Bronchial epithelial cell (primary cell): ENCODE data around the gene HDAC4. TPM values are rescaled to one million over a fixed set of nuclear protein-coding genes. Genes with fewer than 3 reads are reported as not detected.

ENCODE experiments used
- DNase-seq: peaks from one replicate; pipeline ENCODE4 v3.0.0-alpha.2; 2010; ENCODE audit warnings: low read depth
- FAIRE-seq: peaks from 2 replicates; lab custom pipeline; 2011; peaks lifted over from hg19 to GRCh38; lab: Jason Lieb, UNC
- H3K27me3 ChIP-seq: 2 replicates; pipeline ENCODE4 v1.5.1; 2011; ENCODE audit warnings: low read length; ENCODE audit not compliant: control insufficient read depth, insufficient read depth
- H3K36me3 ChIP-seq: 2 replicates; pipeline ENCODE4 v1.5.1; 2011; ENCODE audit warnings: low read length; ENCODE audit not compliant: control insufficient read depth, insufficient read depth
- H3K4me3 ChIP-seq: 2 replicates; pipeline ENCODE4 v1.5.1; 2011; ENCODE audit warnings: mild to moderate bottlenecking, low read depth, low read length, control low read depth
- total RNA-seq: library from RNA; depleted of rRNA; stranded (reverse); fragments of >200 nt; gene quantifications from 2 replicates; pipeline ENCODE4 v1.2.1, GENCODE V29; 2014
- TF ChIP-seq, protein P1 (sequence below): IDR thresholded peaks from 2 replicates; pipeline ENCODE4 v1.5.1; 2011; ENCODE audit warnings: mild to moderate bottlenecking, moderate library complexity, low read length, control low read depth, inconsistent platforms; ENCODE audit not compliant: insufficient read depth, severe bottlenecking

HDAC4 gene
- total RNA-seq, 1 donor from 2014 or later = 5.3 TPM

DNA sequence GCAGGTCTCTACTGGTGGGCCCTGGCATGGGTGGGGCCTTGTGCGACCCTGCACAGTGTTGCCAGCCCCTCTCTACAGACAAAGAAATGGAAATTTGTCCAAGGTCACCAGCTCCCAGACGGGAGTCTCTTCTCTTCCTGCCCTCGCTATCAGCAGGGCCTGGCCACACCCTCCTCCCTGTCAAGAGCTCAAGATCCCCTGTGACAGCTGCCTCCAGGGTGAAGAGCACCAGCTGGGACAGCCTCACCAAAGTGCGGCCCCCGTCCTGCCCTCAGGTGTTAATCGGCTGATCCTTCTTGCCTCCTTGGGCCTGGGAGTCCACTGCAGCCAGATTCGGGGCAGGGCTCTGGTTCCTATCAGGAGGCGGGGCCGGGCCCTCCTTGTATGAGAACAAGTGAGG is 293.9 kb downstream of the HDAC4 start:
- Histone ChIP-seq H3K27me3 (no peaks in the 10 kb centered on the region), H3K4me3 (no peak overlapping the region), H3K36me3 (no peaks in the 10 kb centered on the region)
- DNase-seq (no peak), FAIRE-seq (no peak)
- TF ChIP-seq, protein P1, sequence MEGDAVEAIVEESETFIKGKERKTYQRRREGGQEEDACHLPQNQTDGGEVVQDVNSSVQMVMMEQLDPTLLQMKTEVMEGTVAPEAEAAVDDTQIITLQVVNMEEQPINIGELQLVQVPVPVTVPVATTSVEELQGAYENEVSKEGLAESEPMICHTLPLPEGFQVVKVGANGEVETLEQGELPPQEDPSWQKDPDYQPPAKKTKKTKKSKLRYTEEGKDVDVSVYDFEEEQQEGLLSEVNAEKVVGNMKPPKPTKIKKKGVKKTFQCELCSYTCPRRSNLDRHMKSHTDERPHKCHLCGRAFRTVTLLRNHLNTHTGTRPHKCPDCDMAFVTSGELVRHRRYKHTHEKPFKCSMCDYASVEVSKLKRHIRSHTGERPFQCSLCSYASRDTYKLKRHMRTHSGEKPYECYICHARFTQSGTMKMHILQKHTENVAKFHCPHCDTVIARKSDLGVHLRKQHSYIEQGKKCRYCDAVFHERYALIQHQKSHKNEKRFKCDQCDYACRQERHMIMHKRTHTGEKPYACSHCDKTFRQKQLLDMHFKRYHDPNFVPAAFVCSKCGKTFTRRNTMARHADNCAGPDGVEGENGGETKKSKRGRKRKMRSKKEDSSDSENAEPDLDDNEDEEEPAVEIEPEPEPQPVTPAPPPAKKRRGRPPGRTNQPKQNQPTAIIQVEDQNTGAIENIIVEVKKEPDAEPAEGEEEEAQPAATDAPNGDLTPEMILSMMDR = no peak

GRCh38 chr2:239106314-239106908 is 294.4 kb downstream of the HDAC4 start:
- H3K27me3 ChIP-seq = no peaks in the 10 kb centered on the region
- no peak overlapping the region for H3K4me3 ChIP-seq
- no peaks in the 10 kb centered on the region for H3K36me3 ChIP-seq
- DNase-seq (peak; percentile 54), FAIRE-seq (no peak)
- TF ChIP-seq, protein P1 = peak; percentile 84

GRCh38 chr2:239105234-239105633 is 295.6 kb downstream of the HDAC4 start:
- TF ChIP-seq, protein P1 = no peak
- H3K36me3 ChIP-seq = no peaks in the 10 kb centered on the region
- no peak overlapping the region for H3K4me3 ChIP-seq
- FAIRE-seq (no peak), DNase-seq (no peak)
- no peaks in the 10 kb centered on the region for H3K27me3 ChIP-seq

DNA sequence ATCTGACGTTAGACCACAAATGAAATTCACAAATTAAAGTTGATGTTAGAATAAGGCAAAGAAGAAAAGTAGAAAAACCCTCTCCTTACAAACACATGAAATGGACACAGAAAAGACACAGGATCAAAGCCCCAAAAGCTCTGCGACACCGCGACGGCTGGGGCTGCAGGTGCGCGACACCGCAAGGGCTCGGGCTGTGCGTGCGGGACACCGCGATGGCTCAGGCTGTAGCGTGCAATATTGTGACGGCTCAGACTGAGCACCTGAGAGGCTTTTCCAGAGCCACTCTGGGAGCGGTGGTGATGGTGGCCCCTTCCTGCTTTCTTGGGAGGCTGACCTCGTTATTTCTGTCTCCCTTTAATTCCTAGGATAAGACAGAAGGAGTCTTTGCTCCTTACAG is 296.0 kb downstream of the HDAC4 start:
- no peak for FAIRE-seq
- no peak overlapping the region for H3K4me3 ChIP-seq
- TF ChIP-seq, protein P1 = no peak
- no peaks in the 10 kb centered on the region for H3K27me3 ChIP-seq
- H3K36me3 ChIP-seq = no peaks in the 10 kb centered on the region
- no peak for DNase-seq

GRCh38 chr2:239103125-239104098 is 297.4 kb downstream of the HDAC4 start:
- FAIRE-seq = no peak

More at GRCh38 chr2:239103125-239104098, 297.4 kb downstream of the HDAC4 start:
- Histone ChIP-seq H3K27me3 (no peaks in the 10 kb centered on the region), H3K4me3 (no peak overlapping the region), H3K36me3 (no peaks in the 10 kb centered on the region)
- DNase-seq = no peak
- TF ChIP-seq, protein P1 = no peak
